GM18499 (cell line): ENCODE data around the gene SPRN.
A peak's percentile ranks its signal among the peaks of the same experiment; 100 is the strongest.
"Not testable (repeated sequence)": the region's sequence is repeated elsewhere in the genome, so short reads cannot be mapped to it uniquely, and the experiment has no call there.

Experiments
- ATAC-seq: cut with Tn5 transposase; IDR thresholded peaks from one replicate; pipeline ENCODE4 v1.9.1; 2021; ENCODE audit warnings: moderate number of reproducible peaks; ENCODE audit not compliant: insufficient read depth, unreplicated experiment

The SPRN gene

GRCh38 chr10:133388973-133389818 is 35.2 kb downstream of the SPRN start:
- peak; percentile 85 for ATAC-seq

GRCh38 chr10:133388236-133388972 is 36.0 kb downstream of the SPRN start:
- no peak for ATAC-seq

- ATAC-seq: not testable (repeated sequence)
These were observed 37.5 kb downstream of the SPRN start for GRCh38 chr10:133386951-133387350.

GRCh38 chr10:133385214-133385613 is 39.2 kb downstream of the SPRN start:
- ATAC-seq: no peak

- no peak for ATAC-seq
These were observed 40.4 kb downstream of the SPRN start for GRCh38 chr10:133384071-133384470.

- no peak for ATAC-seq
These were observed 40.9 kb downstream of the SPRN start for GRCh38 chr10:133383551-133383950.

- ATAC-seq: no peak
These were observed 43.4 kb downstream of the SPRN start for GRCh38 chr10:133381036-133381435.

GRCh38 chr10:133379801-133380666 is 44.4 kb downstream of the SPRN start:
- no peak for ATAC-seq

- peak; percentile 38 for ATAC-seq
These were observed 45.1 kb downstream of the SPRN start, which contains the start of gene PAOX for GRCh38 chr10:133379152-133379800. Gene PAOX (plus strand): TSS chr10:133379262. CDS start chr10:133379317, 55 bp downstream.

- no peak for ATAC-seq
These were observed 46.0 kb downstream of the SPRN start for GRCh38 chr10:133378251-133379096.

- ATAC-seq: no peak
These were observed 46.6 kb downstream of the SPRN start for GRCh38 chr10:133377818-133378250.

GRCh38 chr10:133377025-133377817 is 47.2 kb downstream of the SPRN start:
- ATAC-seq: no peak

GRCh38 chr10:133376183-133376582 is 48.2 kb downstream of the SPRN start:
- not testable (repeated sequence) for ATAC-seq

- ATAC-seq: no peak
These were observed 48.9 kb downstream of the SPRN start for GRCh38 chr10:133375357-133376115.

- ATAC-seq: no peak
These were observed 51.0 kb downstream of the SPRN start, which contains the start of gene ECHS1 for GRCh38 chr10:133373174-133374090. Gene ECHS1 (minus strand): TSS chr10:133373354. CDS start chr10:133373333, 21 bp downstream.

- no peak for ATAC-seq
These were observed 51.9 kb downstream of the SPRN start for GRCh38 chr10:133372507-133372906.
